HepG2 (cell line): Measurements from ENCODE around the gene TXNRD2. TPM values are rescaled to one million over a fixed set of nuclear protein-coding genes. Genes with fewer than 3 reads are reported as not detected.

ENCODE experiments used
- ATAC-seq: fragments of 200-7000 bp; cut with Tn5 transposase; 3 replicates; pipeline ENCODE4 v1.9.1; 2020; ENCODE audit warnings: mild to moderate bottlenecking, moderate library complexity
- BruUV-seq: library from RNA; stranded (reverse); fragments of 400-500 nt; replicated peaks from 2 replicates; lab custom pipeline; 2021; lab: Mats Ljungman, UMichigan
- CTCF ChIA-PET: fragments of 300-600 bp; formaldehyde crosslinking; extraction: SDS; loops from one replicate; lab custom pipeline; 2021; ENCODE audit warnings: low total read pairs, inconsistent platforms, low intra/inter-chr PET ratio; lab: Yijun Ruan, JAX
- POLR2A ChIA-PET: fragments of 350-600 bp; sonication (Branson Sonifier 250); formaldehyde crosslinking; loops from one replicate; lab custom pipeline; 2020; ENCODE audit warnings: antibody characterized with exemption, inconsistent platforms; lab: Yijun Ruan, JAX
- DNase-seq: peaks from one replicate; pipeline ENCODE4 v3.0.0-alpha.2; 2015; ENCODE audit warnings: low spot score
- FAIRE-seq: peaks from 3 replicates; lab custom pipeline; 2011; peaks lifted over from hg19 to GRCh38; lab: Jason Lieb, UNC
- H2AFZ ChIP-seq: one replicate; pipeline ENCODE4 v1.6.1; 2011; ENCODE audit warnings: low read length, inconsistent platforms
- H3K27ac ChIP-seq: fragments of 300-600 bp; 3 replicates; pipeline ENCODE4 v1.8.0; 2011; ENCODE audit warnings: mixed run types, mild to moderate bottlenecking, mixed read lengths, low read length, inconsistent platforms; ENCODE audit not compliant: insufficient read depth; ENCODE audit errors: extremely low read length
- H3K27me3 ChIP-seq, 2 experiments: fragments of 200-600 bp in 1 of 2; 2 replicates in 1 of 2; 3 replicates in 1 of 2; pipeline versions ENCODE4 v1.6.0 to v1.8.0; 2011; ENCODE audit warnings: low read length in 2 of 2, mild to moderate bottlenecking in 2 of 2, moderate library complexity in 2 of 2, inconsistent platforms in 1 of 2; ENCODE audit not compliant: insufficient read depth in 2 of 2, control insufficient read depth in 1 of 2
- H3K36me3 ChIP-seq, 2 experiments: fragments of 200-600 bp in 1 of 2; replicated peaks in 1 of 2; 2 replicates in 1 of 2; 3 replicates in 1 of 2; pipeline versions ENCODE4 v1.5.1 to v1.8.0; 2011; ENCODE audit warnings: low read length in 2 of 2, inconsistent platforms in 1 of 2; ENCODE audit not compliant: insufficient read depth in 2 of 2, control insufficient read depth in 1 of 2
- H3K4me1 ChIP-seq: 2 replicates; pipeline ENCODE4 v1.5.1; 2012; ENCODE audit warnings: low read length, inconsistent platforms; ENCODE audit not compliant: insufficient read depth
- H3K4me2 ChIP-seq: 2 replicates; pipeline ENCODE4 v1.6.0; 2011; ENCODE audit warnings: low read depth, low read length, inconsistent platforms
- H3K4me3 ChIP-seq, 3 experiments: fragments of 200-600 bp in 1 of 3; sonication (generic), shearing (Covaris generic) in 1 of 3; replicated peaks in 1 of 3; 2 replicates each; pipeline ENCODE4 v1.5.1; 2011 to 2016; ENCODE audit warnings: low read length in 3 of 3, inconsistent platforms in 2 of 3, low read depth in 2 of 3, mild to moderate bottlenecking in 2 of 3, control low read depth in 1 of 3, mixed read lengths in 1 of 3; ENCODE audit not compliant: insufficient read depth in 1 of 3
- H3K79me2 ChIP-seq: one replicate; pipeline ENCODE4 v1.6.1; 2011; ENCODE audit warnings: low read length, inconsistent platforms; ENCODE audit not compliant: insufficient read depth
- H3K9ac ChIP-seq: 2 replicates; pipeline ENCODE4 v1.6.0; 2011; ENCODE audit warnings: mild to moderate bottlenecking, low read depth, low read length, inconsistent platforms; ENCODE audit not compliant: insufficient read depth
- H3K9me3 ChIP-seq: 2 replicates; pipeline ENCODE4 v1.5.1; 2012; ENCODE audit warnings: mild to moderate bottlenecking, low read length
- H4K20me1 ChIP-seq: 2 replicates; pipeline ENCODE4 v1.6.0; 2011; ENCODE audit warnings: inconsistent platforms, mild to moderate bottlenecking, low read length, moderate library complexity; ENCODE audit not compliant: insufficient read depth
- BATF2 ChIP-seq: sonication (generic); formaldehyde crosslinking; IDR thresholded peaks from 2 replicates; pipeline ENCODE4 v1.8.0; 2022; ENCODE audit warnings: mild to moderate bottlenecking, missing genetic modification reagents, moderate library complexity
- BRF2 ChIP-seq: sonication (generic); formaldehyde crosslinking; IDR thresholded peaks from 2 replicates; pipeline ENCODE4 v1.8.1; 2022; ENCODE audit warnings: mild to moderate bottlenecking, missing genetic modification reagents
- FOSL1 ChIP-seq: sonication (generic); formaldehyde crosslinking; IDR thresholded peaks from 2 replicates; pipeline ENCODE4 v1.9.0; 2021; ENCODE audit warnings: missing genetic modification reagents, borderline replicate concordance
- GABPA ChIP-seq, 2 experiments: IDR thresholded peaks; 2 replicates each; pipeline ENCODE4 v1.6.1; 2011 to 2016; ENCODE audit warnings: low read depth in 2 of 2, low read length in 1 of 2, missing biosample characterization in 1 of 2, missing genetic modification characterization in 1 of 2
- RELA ChIP-seq: sonication (generic); formaldehyde crosslinking; IDR thresholded peaks from 2 replicates; pipeline ENCODE4 v1.4.0; 2020; ENCODE audit warnings: missing genetic modification reagents
- SAP130 ChIP-seq: IDR thresholded peaks from 2 replicates; pipeline ENCODE4 v1.6.1; 2016; ENCODE audit warnings: low read depth
- SNRNP70 ChIP-seq: fragments of 200-400 bp; formaldehyde crosslinking; IDR thresholded peaks from 2 replicates; pipeline ENCODE4 v1.6.1; 2017; ENCODE audit warnings: mild to moderate bottlenecking, low read depth, low read length, moderate library complexity
- STAT6 ChIP-seq: sonication (generic); formaldehyde crosslinking; IDR thresholded peaks from 2 replicates; pipeline ENCODE4 v1.4.0; 2020; ENCODE audit warnings: missing genetic modification reagents, mild to moderate bottlenecking, borderline replicate concordance
- ZZZ3 ChIP-seq: sonication (generic); formaldehyde crosslinking; IDR thresholded peaks from 2 replicates; pipeline ENCODE4 v1.4.0; 2020; ENCODE audit warnings: missing genetic modification reagents, mild to moderate bottlenecking, borderline replicate concordance
- WGBS: methylation state at CpG from one replicate; pipeline ENCODE4 v1.1.6; 2017; ENCODE audit warnings: low lambda C conversion rate; 5-methylcytosine and 5-hydroxymethylcytosine counted together
- in situ Hi-C: cut with HindIII; loops from 2 replicates; pipeline ENCODE4 v1.10.0; 2017; ENCODE audit warnings: low pct_unique_long_range_greater_than_20kb; ENCODE audit not compliant: extremely low pct_ligation_motif_present
- intact Hi-C: fragments of 100-400 bp; cut with micrococcal nuclease; formaldehyde crosslinking; loops from one replicate; pipeline ENCODE4 v1.10.0; 2022; ENCODE audit not compliant: unreplicated experiment
- polyA plus RNA-seq, 8 experiments: library from polyadenylated mRNA; depleted of rRNA in 3 of 8; stranded (reverse) in 7 of 8; unstranded in 1 of 8; fragments of >200 nt; fragmentation: Illumina TruSeq in 4 of 8; extraction: Trizol in 4 of 8; gene quantifications; 2 replicates each; pipeline versions ENCODE4 v1.2.1 to v1.2.3, GENCODE V29; 2011 to 2016; ENCODE audit warnings: low read depth in 4 of 8, missing spikeins in 1 of 8, mixed read lengths in 1 of 8; ENCODE audit not compliant: insufficient read depth in 1 of 8
- total RNA-seq, 5 experiments: library from RNA; depleted of rRNA; stranded (reverse); fragments of >200 nt; fragmentation: Illumina TruSeq; extraction: Trizol; gene quantifications; 2 replicates each; pipeline ENCODE4 v1.2.3, GENCODE V29; 2016; ENCODE audit warnings: low read depth in 1 of 5

TXNRD2 gene
- total and polyA plus RNA-seq, 2 of the 13 experiments (the other 11 are each of a cell fraction or from before 2014, with no cell fraction given), result 17.5 to 18.6 TPM

- Histone ChIP-seq H3K9ac (no peak overlapping the region), H3K79me2 (no peaks in the 10 kb centered on the region), H3K27me3 (no peaks in the 10 kb centered on the region), H4K20me1 (no peaks in the 10 kb centered on the region; the same call in 1 of the 2 replicates), H3K4me3 (no peak overlapping the region), H3K27ac (no peak overlapping the region), H3K9me3 (0 out of 2 replicates have a peak, but pooled peaks cover 4% of the 10 kb centered on the region), H2AFZ (no peak overlapping the region), H3K4me1 (peaks cover 10% of the 10 kb centered on the region), H3K4me2 (no peak overlapping the region), H3K36me3 (peaks cover 21 to 52% of the 10 kb centered on the region in 2 experiments; a peak in 4 of 5 replicates)
- ChIA-PET CTCF (no interaction called here), POLR2A (interaction anchor here (2.0 kb wide), 1 partner anchor 182 kb away, joined by 8 read pairs; no protein-coding TSS in a partner anchor)
- no TSS peak for BruUV-seq
- WGBS, result 97% methylated on average over 10 of the region's 12 CpGs
- TF ChIP-seq GABPA (IDR thresholded peaks at IDR 0.05; ENCODE audit: low read depth, low read length) (no peak), GABPA (CRISPR knock-in tag; IDR thresholded peaks at IDR 0.05; ENCODE audit: low read depth) (no peak)
- no peak for DNase-seq
- ATAC-seq, result no peak
- in situ Hi-C loops (loop anchor here (10.0 kb wide), 1 partner anchor 157 kb away; no protein-coding TSS in a partner anchor), intact Hi-C loops (loop anchor here (2.0 kb wide), 1 partner anchor 91 kb away; no protein-coding TSS in a partner anchor)
- no peak for FAIRE-seq
Observed at GRCh38 chr22:19911540-19912270, 29.9 kb downstream of the TXNRD2 start.

GRCh38 chr22:19910180-19910744 lies 31.4 kb downstream of the TXNRD2 start:
- no peak overlapping the region for H3K9ac ChIP-seq
- WGBS, result 35% methylated on average over 4 of the region's 4 CpGs
- H3K36me3 ChIP-seq, result peaks cover 16 to 43% of the 10 kb centered on the region in 2 experiments; a peak in 4 of 5 replicates
- H3K4me2 ChIP-seq, result no peak overlapping the region
- FAIRE-seq, result no peak
- H3K27me3 ChIP-seq, result no peaks in the 10 kb centered on the region
- no peaks in the 10 kb centered on the region; the same call in 1 of the 2 replicates for H4K20me1 ChIP-seq
- 0 out of 2 replicates have a peak, but pooled peaks cover 4% of the 10 kb centered on the region for H3K9me3 ChIP-seq
- in situ Hi-C loops (loop anchor here (10.0 kb wide), 1 partner anchor 155 kb away; no protein-coding TSS in a partner anchor), intact Hi-C loops (loop anchor here (1.0 to 2.0 kb wide), 3 partner anchors 29 to 180 kb away; no protein-coding TSS in a partner anchor)
- peak; percentile 15; the same call in 2 of the 3 replicates for ATAC-seq
- no peak overlapping the region for H2AFZ ChIP-seq
- no peak overlapping the region for H3K27ac ChIP-seq
- BruUV-seq, result no TSS peak
- DNase-seq, result no peak
- H3K4me3 ChIP-seq, result no peak overlapping the region
- H3K4me1 ChIP-seq, result peaks cover 10% of the 10 kb centered on the region
- no peaks in the 10 kb centered on the region for H3K79me2 ChIP-seq
- CTCF ChIA-PET, result interaction anchor here (1.0 to 3.4 kb wide), 6 partner anchors 37 to 231 kb away, joined by 4 to 39 read pairs (median 6); no protein-coding TSS in a partner anchor
- POLR2A ChIA-PET, result interaction anchor here (0.7 to 2.0 kb wide), 2 partner anchors 55 to 180 kb away, joined by 3 to 8 read pairs; no protein-coding TSS in a partner anchor
- no peak for TF ChIP-seq SNRNP70
- TF ChIP-seq SAP130 (CRISPR knock-in tag), result 0 out of 2 replicates have a peak, but pooled peaks have one; percentile 6
- no peak for TF ChIP-seq BRF2 (CRISPR knock-in tag)
- no peak for TF ChIP-seq STAT6 (CRISPR knock-in tag)
- TF ChIP-seq FOSL1 (CRISPR knock-in tag), result no peak
- no peak for TF ChIP-seq RELA
- peak; percentile 4; the same call in 1 of the 2 replicates for TF ChIP-seq BATF2 (CRISPR knock-in tag)
- TF ChIP-seq ZZZ3 (CRISPR knock-in tag), result no peak
